Nucleus accumbens (tissue), 56 donors: ENCODE results near the gene TIPIN.
"Not testable (repeated sequence)": the region's sequence is repeated elsewhere in the genome, so short reads cannot be mapped to it uniquely, and the experiment has no call there.

Experiments used
- DNase-seq, 56 donors: peaks; one replicate each; lab custom pipeline; 2025; lab: John Stamatoyannopoulos, UW

The TIPIN gene, protein sequence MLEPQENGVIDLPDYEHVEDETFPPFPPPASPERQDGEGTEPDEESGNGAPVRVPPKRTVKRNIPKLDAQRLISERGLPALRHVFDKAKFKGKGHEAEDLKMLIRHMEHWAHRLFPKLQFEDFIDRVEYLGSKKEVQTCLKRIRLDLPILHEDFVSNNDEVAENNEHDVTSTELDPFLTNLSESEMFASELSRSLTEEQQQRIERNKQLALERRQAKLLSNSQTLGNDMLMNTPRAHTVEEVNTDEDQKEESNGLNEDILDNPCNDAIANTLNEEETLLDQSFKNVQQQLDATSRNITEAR

DNA sequence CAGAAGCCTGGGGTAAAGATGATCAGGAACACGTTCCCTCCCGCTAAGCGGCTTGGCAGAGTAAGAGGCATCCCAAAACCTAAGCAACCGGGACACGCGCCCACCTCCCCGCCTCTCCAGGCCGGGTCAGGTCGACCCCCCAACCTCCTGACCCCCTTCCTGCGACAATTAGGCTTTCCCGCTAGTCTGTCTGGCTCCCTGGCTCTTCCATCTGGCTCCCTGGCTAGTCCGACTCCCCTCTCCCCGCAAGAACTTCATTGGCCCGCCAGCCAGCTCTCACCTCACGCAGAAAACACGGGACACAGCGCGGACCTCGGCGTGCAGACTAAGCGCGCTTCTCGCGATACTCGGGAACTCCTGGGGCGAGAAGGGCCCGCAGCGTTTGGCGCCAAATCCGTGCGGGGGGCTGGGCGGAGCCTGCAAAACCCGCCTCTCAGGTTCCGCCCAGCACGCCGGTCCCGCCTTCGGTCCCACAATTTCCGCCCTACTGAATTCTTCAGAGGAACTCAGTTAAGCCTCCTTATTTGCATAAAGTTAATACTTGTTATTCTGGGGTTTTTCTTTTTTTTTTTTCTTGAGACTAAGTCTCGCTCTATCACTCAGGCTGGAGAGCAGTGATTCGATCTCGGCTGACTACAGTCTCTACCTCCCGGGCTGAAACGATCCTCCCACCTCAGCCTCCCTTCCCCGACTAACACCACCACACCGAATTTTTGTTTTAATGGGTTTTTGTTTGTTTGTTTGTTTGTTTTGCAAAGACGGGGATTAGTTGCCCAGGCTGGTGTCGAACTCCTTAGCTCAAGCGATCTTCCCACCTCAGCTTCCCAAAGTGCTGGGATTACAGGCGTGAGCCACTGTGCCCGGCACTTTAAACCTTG lies at the start of gene TIPIN:
TSS of gene TIPIN (minus strand) at position 327 of the 878 bp plus-strand sequence. CDS start 3,738 bp downstream, outside the sequence.
- peak; percentile 14 to 94 (median 76) for DNase-seq

DNA sequence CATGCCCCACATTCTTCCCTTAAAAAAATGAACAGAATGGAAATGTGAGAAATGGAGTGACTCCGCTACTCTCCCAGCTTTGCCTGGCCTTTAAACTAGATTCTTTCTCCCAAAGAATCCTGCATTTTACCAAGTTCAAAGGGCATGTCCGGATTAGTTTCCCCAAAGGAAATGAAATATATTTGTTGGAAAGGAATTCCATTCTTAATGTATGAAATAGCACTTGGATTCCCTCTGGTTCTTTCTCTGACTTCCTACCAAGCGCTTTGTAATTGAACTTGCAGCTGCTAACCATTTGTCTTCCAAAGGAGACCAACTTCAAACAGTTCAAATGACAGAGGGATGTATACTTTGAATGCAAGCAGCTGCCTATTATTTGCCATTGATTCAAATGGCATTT lies 49.1 kb upstream of the TIPIN start:
- no peak for DNase-seq

DNA sequence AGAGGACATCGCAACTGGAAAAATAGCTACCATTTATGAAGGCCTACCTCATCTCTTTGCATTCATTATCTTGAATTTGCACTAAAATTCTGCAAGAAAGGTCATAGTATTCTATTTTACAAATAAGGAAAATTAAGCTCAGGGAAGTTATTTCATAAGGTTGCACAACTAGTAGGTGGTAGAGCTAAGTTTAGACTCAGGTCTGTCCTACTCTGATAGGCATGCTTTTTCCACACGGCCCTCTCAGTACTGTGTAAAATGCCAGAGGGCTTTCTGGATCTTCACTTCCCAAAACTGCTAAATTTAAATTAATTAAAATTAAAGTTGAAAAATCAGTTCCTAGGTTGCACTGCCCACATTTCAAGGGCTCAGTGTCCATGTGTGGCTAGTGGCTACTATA lies 48.5 kb upstream of the TIPIN start:
- no peak for DNase-seq

DNA sequence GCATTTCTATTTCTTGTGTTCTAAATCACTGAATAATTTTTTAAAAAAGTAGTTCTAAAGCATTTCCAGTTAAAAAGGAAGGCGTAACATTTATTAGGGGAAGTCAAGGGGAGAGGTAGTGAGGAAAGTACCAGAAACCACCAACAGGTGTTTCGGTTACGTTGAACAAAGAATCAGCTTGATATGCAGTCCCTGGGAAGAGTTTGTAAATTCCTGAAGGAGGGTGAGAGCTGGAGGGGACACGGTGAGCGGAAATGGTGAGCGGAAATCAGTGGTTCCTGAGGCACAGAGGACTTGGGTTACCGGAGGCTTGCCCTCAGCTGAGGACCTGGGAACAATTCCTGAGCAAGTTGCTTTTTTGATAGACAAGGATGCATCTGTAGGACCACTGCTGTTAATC lies 48.0 kb upstream of the TIPIN start:
- DNase-seq, result no peak

DNA sequence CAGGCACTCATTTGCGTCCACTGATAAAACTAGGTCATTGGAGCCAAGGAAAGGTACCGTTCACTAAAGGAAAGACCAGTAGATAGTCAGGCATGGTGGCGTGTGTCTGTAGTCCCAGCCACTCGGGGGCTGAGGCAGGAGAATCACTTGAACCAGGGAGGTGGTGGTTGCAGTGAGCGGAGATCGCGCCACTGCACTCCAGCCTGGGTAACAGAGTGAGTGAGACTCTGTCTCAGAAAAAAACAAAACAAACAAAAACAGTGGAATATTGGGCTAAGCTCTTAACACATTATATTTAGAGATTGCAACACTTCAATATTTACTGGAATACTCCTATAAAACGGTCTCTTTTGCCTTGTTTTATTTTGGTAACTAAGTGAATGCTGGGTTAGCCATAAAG lies 47.6 kb upstream of the TIPIN start:
- DNase-seq, result no peak

DNA sequence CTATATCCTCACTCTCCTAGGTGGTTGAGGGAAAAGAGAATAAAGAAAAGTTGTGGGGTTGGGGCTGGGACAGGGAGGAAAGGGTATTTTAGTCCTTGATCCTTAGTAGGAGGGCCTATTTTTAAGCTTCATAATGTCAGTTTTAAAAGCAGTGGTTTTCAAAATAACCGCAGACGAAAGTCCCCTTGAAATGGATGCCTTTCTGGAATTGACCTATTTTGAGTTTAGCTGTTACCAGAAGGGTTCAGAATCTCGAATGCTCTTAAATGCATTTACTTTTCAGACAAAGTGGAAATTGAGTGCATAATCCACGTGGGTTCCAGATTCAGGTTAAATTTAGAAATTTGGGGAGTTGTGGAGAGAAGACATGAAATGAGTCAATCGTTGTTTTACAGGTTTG lies 46.8 kb upstream of the TIPIN start:
- no peak for DNase-seq

DNA sequence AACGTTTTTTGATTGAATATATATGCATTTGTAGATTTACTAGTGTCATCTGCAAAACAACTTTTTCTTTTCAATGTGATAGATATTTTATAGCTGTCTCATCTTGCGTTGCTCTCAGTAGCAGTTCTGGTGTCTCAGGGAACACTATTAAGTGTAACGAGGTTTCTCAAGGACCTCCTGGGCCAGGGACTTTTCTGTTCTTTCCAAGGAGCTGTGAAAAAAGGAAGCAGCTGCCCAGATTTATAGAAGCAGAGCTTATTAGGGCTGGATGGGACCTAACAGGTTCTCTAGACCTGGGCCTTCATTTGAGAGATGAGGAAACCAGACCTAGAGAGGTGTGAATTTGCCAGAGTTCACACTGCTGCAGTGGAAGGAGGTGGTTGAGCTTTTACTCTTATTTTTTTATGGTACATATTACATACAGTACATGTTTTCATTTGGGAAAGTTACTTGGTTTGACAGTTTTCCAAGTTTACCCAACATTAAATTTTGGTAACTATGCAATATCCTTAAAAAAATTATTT lies 46.3 kb upstream of the TIPIN start:
- no peak for DNase-seq

DNA sequence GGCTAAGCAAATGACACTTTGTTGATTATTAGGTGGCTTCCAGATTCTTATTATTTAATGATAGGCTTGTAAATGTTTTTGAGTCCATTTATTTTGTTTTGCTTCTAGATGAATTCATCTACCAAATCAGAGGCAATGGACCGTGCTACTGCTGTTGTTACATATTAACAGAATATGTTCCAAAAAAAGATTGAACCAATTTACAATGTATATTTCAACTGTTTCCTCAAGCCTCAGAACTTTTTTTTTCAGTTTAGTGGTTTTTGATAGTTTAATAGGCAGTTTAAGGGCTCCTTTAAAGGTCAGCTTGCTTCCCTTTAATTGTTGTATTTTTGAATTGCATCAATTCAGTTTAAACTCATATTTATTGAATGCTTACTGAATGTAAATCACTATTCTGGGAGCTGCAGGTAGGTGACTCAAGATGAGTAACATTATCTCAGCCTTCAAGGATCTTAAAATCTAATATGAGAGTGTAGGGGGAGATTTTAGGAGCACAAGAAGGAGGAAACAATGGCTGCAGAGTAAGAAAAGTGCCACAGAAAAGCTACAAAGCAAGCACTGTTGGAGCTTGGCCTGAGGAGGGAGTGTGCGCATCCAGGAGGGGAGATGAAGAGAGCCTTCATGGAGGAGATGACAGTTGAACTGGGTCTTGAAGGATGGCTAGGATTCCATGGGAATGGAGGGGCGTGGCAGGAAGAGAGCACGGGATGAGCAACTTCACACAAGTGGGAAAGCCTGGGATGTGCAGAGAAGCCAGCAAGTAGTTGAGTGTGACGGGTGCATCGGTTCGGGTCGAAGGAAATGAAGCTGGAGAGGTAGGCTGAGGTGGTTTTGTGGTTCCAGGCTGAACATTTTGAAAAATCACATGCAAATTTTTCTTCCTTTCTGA lies 44.9 kb upstream of the TIPIN start:
- DNase-seq, result peak in 4 of 56 donors; percentile 2 to 19 (median 6)

DNA sequence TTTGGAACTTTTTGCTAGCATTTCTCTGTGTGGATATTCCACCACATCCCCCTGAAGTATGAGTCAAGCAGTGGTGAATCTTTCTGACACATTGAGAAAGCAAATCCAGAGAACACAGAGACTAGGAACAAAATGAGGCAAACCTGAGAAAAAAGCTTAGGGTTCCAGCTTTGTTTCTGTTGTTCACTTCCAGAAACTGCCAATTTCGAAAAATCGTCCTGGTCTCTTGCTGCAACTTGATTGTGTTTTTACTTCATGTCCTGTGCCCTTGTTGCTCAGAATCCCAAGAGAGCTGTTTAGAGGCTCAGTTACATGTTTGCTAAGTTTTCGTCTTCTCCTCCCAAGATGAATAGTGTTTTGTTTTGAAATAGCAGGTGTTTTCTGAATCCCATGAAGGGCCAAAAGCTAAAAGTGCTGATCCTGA lies 43.9 kb upstream of the TIPIN start:
- DNase-seq, result no peak

DNA sequence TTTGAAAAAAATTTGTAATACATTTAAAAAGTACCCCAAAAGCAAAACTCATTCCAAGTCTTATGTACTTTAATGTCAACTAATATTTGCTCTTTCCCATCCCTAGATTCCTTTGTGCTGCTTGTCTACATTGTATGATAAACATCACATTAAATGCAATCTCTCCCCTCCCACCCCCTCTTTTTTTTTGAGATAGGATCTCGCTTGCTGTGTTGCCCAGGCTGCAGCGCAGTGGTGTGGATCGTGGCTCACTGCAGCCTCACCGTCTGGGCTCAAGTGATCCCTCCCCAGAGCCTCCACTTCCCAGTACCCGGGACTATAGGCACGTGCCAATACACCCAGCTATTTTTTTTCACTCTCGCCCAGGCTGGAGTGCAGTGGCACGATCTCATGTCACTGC lies 42.8 kb upstream of the TIPIN start:
- DNase-seq, result no peak

DNA sequence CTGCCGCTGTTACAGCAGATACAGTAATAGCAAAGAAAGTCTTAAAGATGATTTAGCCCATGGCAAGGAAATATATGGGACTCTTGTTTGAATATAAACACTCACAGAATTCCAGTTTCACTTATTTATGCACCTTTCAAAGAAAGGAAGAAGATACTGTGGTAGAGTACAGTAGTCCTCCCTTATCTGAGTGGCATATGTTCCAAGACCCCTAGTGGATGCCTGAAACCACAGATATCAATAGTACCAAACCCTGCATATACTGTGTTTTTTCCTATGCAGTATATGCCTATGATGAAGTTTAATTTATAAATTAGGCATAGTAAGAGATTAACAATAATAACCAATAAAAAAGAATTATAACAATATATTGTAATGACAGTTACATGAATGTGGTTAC lies 38.4 kb upstream of the TIPIN start:
- DNase-seq, result no peak

DNA sequence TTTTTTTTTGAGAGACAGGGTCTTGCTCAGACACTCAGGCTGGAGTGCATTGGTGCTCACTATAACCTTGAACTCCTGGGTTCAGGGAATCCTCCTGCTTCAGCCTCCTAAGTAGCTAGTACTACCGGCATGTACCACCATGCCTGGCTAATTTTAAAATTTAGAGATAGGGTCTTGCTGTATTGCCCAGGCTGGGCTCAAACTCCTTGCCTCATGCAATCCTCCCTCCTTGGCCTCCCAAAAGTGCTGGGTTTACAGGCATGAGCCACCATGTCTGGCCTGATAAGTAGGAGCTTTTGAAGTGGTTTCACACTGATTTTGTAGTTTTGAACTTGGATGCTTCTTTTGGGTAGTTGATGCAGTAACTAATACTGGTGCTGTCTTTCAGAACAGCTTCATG lies 38.0 kb upstream of the TIPIN start:
- no peak for DNase-seq

DNA sequence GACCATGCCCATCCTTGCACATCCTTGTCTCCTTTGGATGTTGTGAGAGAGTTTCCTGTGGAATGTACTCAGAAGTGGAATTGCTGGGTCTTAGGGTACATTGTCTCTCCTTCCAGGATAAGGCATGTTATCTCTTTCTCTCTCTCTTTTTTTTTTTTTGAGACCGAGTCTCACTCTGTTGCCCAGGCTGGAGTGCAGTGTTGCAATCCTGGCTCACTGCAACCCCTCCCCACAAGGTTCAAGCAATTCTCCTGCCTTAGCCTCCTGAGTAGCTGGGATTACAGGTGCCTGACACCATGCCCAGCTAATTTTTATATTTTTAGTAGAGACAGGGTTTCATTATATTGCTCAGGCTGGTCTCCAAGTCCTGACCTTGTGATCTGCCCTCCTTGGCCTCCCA lies 36.6 kb upstream of the TIPIN start:
- not testable (repeated sequence) for DNase-seq

DNA sequence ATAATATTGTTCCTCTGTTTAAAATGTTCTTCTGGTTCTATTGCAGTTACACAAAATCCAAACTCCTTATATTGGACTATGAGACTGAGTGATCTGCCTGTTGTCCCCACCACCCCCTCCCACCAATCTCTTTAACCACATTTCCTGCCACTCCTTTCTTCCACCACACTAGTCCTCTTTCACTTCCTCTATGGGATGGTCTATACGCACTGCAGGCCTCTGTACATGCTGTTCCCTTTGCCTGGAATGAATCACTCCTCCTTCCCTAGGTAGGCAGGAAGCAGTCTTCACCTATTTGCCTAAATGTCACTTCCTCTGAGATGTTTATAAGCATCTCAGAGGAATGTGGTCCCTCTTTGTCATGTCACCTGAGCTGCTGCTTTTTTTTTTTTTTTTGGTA lies 34.2 kb upstream of the TIPIN start:
- peak in 1 of 56 donors; percentile 4 for DNase-seq

DNA sequence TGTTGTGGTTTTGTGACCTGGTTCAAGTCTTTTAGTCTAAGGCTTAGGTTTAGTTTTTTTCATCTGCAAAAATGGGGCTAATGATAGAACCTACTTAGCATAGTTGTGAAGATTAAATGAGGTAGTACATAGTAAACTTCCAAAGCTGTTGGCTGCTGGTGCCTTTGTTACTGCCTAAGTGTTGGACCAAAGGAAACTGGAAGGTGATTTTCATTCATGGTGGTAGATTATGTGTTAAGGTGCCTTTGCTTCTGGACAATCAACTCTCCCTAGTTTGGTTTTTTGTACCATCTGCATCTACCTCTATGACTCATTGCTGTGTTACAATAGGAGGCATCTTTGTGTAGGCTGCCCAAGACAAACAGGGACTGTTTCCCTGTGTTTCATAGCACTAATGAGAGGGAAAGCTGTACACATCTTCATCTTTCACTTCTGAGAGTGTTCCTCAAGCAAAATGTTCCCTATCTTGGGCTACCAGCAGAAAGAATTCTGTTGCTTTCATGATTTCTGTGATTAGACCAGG lies 33.4 kb upstream of the TIPIN start:
- DNase-seq, result no peak

DNA sequence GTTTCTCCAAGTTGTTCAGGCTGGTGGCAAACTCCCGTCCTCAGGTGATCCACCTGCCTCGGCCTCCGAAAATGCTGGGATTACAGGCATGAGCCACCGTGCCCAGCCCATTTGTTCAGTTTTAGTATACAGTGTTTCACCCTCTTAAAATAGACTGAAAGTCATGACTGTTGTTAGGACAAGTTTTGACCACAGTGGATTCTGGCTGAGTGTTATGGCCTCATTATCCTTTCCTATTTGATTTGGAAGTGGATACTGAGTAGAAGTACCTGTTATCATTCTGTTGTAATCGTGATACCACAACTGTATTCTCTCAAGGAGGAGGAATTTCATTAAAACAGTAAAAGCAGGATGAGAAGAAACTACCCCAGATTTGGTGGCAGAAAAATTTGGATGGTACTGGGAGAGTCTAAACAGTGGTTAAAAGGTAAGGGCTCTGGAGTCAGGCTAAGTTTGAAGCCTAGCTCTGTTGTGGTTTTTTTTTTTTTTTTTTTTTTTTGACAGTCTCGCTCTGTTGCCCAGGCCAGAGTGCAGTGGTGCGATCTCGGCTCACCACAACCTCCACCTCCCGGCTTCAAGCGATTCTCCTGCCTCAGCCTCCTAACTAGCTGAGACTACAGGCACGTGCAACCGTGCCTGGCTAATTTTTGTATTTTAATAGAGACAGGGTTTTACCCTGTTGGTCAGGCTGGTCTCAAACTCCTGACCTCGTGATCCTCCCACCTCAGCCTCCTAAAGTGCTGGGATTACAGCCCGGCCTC lies 32.8 kb upstream of the TIPIN start:
- no peak for DNase-seq

DNA sequence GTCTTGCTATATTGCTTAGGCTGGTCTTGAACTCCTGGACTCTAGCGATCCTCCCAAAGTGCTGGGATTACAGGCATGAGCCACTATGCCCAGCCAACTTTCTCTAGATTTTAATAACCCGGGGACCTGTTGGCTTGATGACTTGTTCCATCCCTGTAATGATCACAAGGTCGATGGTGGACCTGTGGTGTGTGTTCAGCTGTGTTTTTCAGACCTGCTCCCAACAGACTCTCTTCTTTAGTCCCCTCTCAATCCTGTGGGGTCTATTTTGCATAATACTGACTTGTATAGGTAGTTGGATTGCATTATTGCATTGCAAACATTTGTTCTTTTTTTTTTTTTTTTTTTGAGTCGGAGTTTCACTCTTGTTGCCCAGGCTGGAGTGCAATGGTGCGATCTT lies 32.1 kb upstream of the TIPIN start:
- DNase-seq, result no peak

DNA sequence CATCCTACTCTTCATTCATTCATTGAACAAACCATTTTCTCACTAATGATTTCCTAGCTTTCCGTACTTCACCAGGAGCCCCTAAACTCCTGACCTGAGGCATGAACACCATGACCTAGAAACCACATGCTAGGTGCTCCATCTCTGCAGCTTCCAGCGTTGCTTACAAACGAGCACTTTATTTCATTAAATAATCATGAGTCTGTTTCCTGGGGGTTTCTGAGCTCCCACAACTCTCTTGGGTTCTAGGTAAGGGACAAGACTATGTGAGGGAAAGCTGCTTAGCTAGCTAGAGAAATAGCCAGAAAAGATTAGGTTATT lies 31.5 kb upstream of the TIPIN start:
- no peak for DNase-seq

DNA sequence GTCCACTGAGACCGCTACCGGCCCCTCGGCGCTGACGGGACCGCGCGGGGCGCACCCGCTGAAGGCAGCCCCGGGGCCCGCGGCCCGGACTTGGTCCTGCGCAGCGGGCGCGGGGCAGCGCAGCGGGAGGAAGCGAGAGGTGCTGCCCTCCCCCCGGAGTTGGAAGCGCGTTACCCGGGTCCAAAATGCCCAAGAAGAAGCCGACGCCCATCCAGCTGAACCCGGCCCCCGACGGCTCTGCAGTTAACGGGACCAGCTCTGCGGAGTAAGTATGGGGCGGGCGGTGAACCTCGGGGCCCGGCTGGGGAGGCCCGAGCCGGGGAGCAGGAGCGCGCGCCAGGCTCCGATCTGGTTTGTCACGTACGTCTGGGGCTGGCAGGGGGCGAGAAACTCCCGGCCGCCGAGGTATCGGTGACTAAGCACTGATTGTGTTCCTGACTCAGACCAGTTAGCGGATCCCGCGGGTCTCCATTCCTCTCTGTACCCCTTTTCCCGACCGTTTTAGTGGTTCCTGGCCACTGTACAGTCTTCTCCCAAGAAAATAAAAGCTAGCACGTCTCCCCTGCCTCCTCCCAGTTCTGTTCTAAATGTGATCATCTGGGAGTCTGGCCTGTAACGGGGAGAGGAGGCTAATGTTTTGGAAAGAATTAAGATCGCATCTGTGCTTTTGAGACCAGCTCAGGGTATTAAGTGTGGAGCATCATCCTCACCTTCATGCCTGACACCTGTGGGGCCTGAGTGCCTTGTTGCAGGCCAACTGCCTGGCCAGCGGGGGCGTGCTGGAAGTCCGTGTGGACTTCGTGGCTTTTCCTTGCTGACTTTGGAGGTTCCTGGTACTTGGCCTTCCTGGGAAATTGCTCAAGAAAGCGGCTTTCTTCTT lies 30.9 kb upstream of the TIPIN start:
- peak in 47 of 56 donors; percentile 6 to 66 (median 41) for DNase-seq
